AG10803 (cell line): ENCODE results near the gene POLR3B.
"Not testable (repeated sequence)": the region's sequence is repeated elsewhere in the genome, so short reads cannot be mapped to it uniquely, and the experiment has no call there.

Source experiments
- DNase-seq: peaks from one replicate; pipeline ENCODE4 v3.0.0; 2010; ENCODE audit warnings: low read depth
- H3K4me3 ChIP-seq: 2 replicates; pipeline ENCODE4 v1.5.1; 2011; ENCODE audit warnings: mild to moderate bottlenecking, low read length, control low read depth
- CTCF ChIP-seq: conservative IDR thresholded peaks from 2 replicates; pipeline ENCODE4 v1.5.1; 2011; ENCODE audit warnings: mild to moderate bottlenecking, low read length, control low read depth, inconsistent platforms

The POLR3B gene

GRCh38 chr12:106455111-106455510 lies 97.6 kb downstream of the POLR3B start:
- DNase-seq = no peak
- no peak for TF ChIP-seq CTCF

GRCh38 chr12:106459124-106459523 lies 101.6 kb downstream of the POLR3B start:
- no peak for TF ChIP-seq CTCF
- no peak overlapping the region for H3K4me3 ChIP-seq
- DNase-seq = no peak

More at GRCh38 chr12:106455111-106455510, 97.6 kb downstream of the POLR3B start:
- H3K4me3 ChIP-seq = no peak overlapping the region

- DNase-seq = no peak
- no peak for TF ChIP-seq CTCF
- no peak overlapping the region for H3K4me3 ChIP-seq
Observed at GRCh38 chr12:106459534-106459933, 102.0 kb downstream of the POLR3B start.

- no peak for DNase-seq
- TF ChIP-seq CTCF = no peak
- no peak overlapping the region for H3K4me3 ChIP-seq
Observed at GRCh38 chr12:106461730-106462129, 104.2 kb downstream of the POLR3B start.

- H3K4me3 ChIP-seq, DNase-seq: not testable (repeated sequence)
Observed at GRCh38 chr12:106465605-106466004, 108.1 kb downstream of the POLR3B start.

- DNase-seq, H3K4me3 ChIP-seq: not testable (repeated sequence)
Observed at GRCh38 chr12:106475662-106476061, 118.1 kb downstream of the POLR3B start.

GRCh38 chr12:106477627-106478026 lies 120.1 kb downstream of the POLR3B start:
- H3K4me3 ChIP-seq, DNase-seq: not testable (repeated sequence)

GRCh38 chr12:106480251-106480650 lies 122.7 kb downstream of the POLR3B start:
- no peak for DNase-seq
- TF ChIP-seq CTCF = no peak
- no peak overlapping the region for H3K4me3 ChIP-seq

- no peak overlapping the region for H3K4me3 ChIP-seq
- no peak for DNase-seq
- no peak for TF ChIP-seq CTCF
Observed at GRCh38 chr12:106481246-106481645, 123.7 kb downstream of the POLR3B start.
